Upper lobe of right lung (tissue), 1 donor: ENCODE measurements around the gene ZNF638. TPM values are rescaled to one million over a fixed set of nuclear protein-coding genes. Genes with fewer than 3 reads are reported as not detected.
A peak's percentile ranks its signal among the peaks of the same experiment; 100 is the strongest.

Source experiments
- ATAC-seq: fragments of 200-7000 bp; cut with Tn5 transposase; one replicate; pipeline ENCODE4 v1.9.1; 2020; ENCODE audit warnings: mild to moderate bottlenecking, moderate library complexity
- DNase-seq: peaks from one replicate; pipeline ENCODE4 v3.0.0-alpha.2; 2020
- H3K27ac ChIP-seq: fragments of 200-600 bp; one replicate; pipeline ENCODE4 v1.8.0; 2022
- H3K27me3 ChIP-seq: fragments of 200-600 bp; one replicate; pipeline ENCODE4 v1.8.0; 2022; ENCODE audit warnings: mild to moderate bottlenecking
- H3K36me3 ChIP-seq: fragments of 200-600 bp; one replicate; pipeline ENCODE4 v1.8.0; 2022
- H3K4me1 ChIP-seq: fragments of 200-600 bp; one replicate; pipeline ENCODE4 v1.8.0; 2022
- H3K4me3 ChIP-seq: fragments of 200-600 bp; one replicate; pipeline ENCODE4 v1.8.0; 2022; ENCODE audit warnings: mild to moderate bottlenecking
- H3K9me3 ChIP-seq: fragments of 200-600 bp; one replicate; pipeline ENCODE4 v1.8.0; 2022
- intact Hi-C: fragments of 100-400 bp; cut with DNase I; formaldehyde crosslinking; loops from one replicate; pipeline ENCODE4 v1.11.0; 2022
- long read RNA-seq: library from polyadenylated mRNA; unstranded; transcript quantifications from one replicate; pipeline ENCODE4 v2.0.0, GENCODE V29; 2021
- total RNA-seq: library from RNA; stranded (reverse); fragmentation: NEBNext Ultra II Directional; extraction: Animal tissue kit (Norgen Biotek cat#: 25700); gene quantifications from one replicate; pipeline ENCODE4 v1.2.1, GENCODE V29; 2021
- TF ChIP-seq, protein P1 (sequence below): fragments of 200-600 bp; IDR thresholded peaks from one replicate; pipeline ENCODE4 v1.8.0; 2022; ENCODE audit warnings: antibody characterized with exemption
- donor health status: DM: no; HTN: yes; CAD: no; lungs with severe emphysema.

The ZNF638 gene, protein sequence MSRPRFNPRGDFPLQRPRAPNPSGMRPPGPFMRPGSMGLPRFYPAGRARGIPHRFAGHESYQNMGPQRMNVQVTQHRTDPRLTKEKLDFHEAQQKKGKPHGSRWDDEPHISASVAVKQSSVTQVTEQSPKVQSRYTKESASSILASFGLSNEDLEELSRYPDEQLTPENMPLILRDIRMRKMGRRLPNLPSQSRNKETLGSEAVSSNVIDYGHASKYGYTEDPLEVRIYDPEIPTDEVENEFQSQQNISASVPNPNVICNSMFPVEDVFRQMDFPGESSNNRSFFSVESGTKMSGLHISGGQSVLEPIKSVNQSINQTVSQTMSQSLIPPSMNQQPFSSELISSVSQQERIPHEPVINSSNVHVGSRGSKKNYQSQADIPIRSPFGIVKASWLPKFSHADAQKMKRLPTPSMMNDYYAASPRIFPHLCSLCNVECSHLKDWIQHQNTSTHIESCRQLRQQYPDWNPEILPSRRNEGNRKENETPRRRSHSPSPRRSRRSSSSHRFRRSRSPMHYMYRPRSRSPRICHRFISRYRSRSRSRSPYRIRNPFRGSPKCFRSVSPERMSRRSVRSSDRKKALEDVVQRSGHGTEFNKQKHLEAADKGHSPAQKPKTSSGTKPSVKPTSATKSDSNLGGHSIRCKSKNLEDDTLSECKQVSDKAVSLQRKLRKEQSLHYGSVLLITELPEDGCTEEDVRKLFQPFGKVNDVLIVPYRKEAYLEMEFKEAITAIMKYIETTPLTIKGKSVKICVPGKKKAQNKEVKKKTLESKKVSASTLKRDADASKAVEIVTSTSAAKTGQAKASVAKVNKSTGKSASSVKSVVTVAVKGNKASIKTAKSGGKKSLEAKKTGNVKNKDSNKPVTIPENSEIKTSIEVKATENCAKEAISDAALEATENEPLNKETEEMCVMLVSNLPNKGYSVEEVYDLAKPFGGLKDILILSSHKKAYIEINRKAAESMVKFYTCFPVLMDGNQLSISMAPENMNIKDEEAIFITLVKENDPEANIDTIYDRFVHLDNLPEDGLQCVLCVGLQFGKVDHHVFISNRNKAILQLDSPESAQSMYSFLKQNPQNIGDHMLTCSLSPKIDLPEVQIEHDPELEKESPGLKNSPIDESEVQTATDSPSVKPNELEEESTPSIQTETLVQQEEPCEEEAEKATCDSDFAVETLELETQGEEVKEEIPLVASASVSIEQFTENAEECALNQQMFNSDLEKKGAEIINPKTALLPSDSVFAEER (N-terminal part only)
- 114 TPM for total RNA-seq
- long read RNA-seq, full-length matches to known transcripts: 11 of 61 reads
- long read RNA-seq, partial matches to known transcripts: 7 of 61 reads
- long read RNA-seq, other reads (novel, unspliced or antisense): 43 of 61 reads

DNA sequence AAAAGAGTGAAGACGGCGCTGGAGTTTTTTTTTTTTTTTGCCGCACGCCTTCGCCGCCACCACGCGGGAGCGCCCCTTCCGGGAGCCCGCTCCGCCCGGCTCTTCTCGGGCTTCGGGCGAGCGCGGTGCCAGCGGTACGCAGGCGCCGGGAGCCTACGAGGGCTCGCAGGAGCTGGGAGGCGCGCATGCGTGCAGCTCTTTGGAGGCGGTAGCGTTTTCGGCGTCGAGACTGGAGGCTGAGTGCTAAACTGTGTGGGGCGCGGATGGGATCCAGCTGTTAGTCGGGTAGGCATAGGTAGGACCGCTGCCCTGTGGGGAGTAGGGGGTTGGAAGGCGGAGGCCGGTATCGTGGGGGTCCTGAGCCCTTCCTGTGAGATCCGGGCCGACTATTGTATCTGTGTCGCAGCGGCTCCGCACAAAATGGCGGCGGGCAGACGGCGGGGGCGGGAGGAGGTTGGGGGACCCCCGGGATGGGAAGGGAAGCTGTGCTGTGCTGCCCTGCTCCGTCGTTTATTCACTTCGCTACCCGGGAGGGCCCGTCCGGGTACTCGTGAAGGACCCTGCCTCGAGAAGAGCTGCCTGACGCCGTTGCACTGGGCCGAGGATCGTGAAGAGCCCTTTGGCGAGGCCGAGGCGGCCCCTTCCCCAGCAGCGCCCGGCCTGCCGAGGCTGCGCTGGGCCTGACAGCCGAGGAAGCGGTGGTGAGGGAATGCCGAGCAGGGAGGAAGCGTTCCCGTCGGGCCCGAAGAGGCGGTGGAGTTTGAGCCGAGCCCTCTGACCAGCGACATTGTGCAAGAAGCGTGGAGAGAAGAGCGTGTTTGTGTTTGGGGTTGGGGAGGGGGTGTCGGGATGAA, at the start of gene ZNF638:
TSS of gene ZNF638 (plus strand) at position 202 of the 854 bp plus-strand sequence. CDS start 17,173 bp downstream, outside the sequence.
- Histone ChIP-seq H3K9me3 (no peaks in the 10 kb centered on the region), H3K36me3 (no peaks in the 10 kb centered on the region), H3K4me3 (peak within 1 kb of the TSS; percentile 88), H3K27ac (peak within 1 kb of the TSS; percentile 97), H3K27me3 (no peaks in the 10 kb centered on the region), H3K4me1 (peaks cover 30% of the 10 kb centered on the region)
- intact Hi-C loops: no loop called here
- ATAC-seq: peak; percentile 100
- TF ChIP-seq, protein P1, sequence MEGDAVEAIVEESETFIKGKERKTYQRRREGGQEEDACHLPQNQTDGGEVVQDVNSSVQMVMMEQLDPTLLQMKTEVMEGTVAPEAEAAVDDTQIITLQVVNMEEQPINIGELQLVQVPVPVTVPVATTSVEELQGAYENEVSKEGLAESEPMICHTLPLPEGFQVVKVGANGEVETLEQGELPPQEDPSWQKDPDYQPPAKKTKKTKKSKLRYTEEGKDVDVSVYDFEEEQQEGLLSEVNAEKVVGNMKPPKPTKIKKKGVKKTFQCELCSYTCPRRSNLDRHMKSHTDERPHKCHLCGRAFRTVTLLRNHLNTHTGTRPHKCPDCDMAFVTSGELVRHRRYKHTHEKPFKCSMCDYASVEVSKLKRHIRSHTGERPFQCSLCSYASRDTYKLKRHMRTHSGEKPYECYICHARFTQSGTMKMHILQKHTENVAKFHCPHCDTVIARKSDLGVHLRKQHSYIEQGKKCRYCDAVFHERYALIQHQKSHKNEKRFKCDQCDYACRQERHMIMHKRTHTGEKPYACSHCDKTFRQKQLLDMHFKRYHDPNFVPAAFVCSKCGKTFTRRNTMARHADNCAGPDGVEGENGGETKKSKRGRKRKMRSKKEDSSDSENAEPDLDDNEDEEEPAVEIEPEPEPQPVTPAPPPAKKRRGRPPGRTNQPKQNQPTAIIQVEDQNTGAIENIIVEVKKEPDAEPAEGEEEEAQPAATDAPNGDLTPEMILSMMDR: peak; percentile 85
- DNase-seq: peak; percentile 97

DNA sequence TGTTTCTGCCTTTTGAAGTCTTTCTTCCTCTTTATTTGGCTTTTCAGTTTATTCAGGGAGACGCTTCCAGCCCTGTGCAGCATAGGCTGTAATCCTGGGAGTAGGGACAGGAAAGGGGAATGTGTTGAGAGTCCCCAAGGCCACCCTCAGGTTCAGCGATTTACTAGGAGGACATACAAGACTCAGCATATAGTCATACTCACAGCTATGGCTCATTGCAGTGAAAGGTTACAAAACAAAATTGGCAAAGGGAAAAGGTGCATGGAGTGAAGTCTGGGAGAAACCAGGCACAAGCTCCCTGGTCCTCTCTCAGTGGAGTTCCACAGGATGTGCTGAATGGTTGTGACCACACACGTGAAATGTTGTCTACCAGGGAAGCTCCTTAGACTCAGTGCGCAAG, 49.6 kb upstream of the ZNF638 start:
- H3K9me3 ChIP-seq: no peaks in the 10 kb centered on the region
- TF ChIP-seq, protein P1: no peak
- DNase-seq (no peak), ATAC-seq (no peak)
- H3K36me3 ChIP-seq: no peaks in the 10 kb centered on the region
- peaks cover 59% of the 10 kb centered on the region for H3K27me3 ChIP-seq
- H3K27ac ChIP-seq: no peak overlapping the region
- intact Hi-C loops: no loop called here
- H3K4me3 ChIP-seq: no peak overlapping the region
- H3K4me1 ChIP-seq: peaks cover 9% of the 10 kb centered on the region

DNA sequence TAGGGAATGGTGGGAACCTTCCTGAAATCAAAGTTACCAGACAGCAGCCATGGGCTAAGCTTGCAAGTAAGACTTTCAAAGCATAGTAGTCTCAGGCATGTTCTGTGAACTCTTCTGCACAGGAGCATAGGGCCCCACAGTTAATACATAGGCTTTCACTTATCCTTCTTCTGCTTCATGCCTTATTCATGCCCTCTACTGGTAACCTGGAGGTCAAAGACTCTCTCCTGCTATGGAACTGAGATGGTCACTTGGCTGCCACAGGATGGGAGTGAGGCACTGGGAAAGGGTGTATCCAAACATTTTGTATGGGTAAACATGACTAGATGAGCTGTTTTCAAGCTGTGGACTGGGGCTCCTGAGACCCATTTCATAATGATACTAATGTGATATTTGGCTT, 49.1 kb upstream of the ZNF638 start:
- H3K27ac ChIP-seq: no peak overlapping the region
- H3K27me3 ChIP-seq: peaks cover 60% of the 10 kb centered on the region
- intact Hi-C loops: no loop called here
- no peaks in the 10 kb centered on the region for H3K36me3 ChIP-seq
- H3K4me3 ChIP-seq: no peak overlapping the region
- ATAC-seq (peak; percentile 54), DNase-seq (no peak)
- no peaks in the 10 kb centered on the region for H3K9me3 ChIP-seq
- TF ChIP-seq, protein P1: no peak
- peaks cover 4% of the 10 kb centered on the region for H3K4me1 ChIP-seq

GRCh38 chr2:71283131-71283530, 48.5 kb upstream of the ZNF638 start:
- no peak overlapping the region for H3K4me3 ChIP-seq
- intact Hi-C loops: no loop called here

More at GRCh38 chr2:71283131-71283530, 48.5 kb upstream of the ZNF638 start:
- DNase-seq: no peak
- no peaks in the 10 kb centered on the region for H3K36me3 ChIP-seq
- H3K9me3 ChIP-seq: no peaks in the 10 kb centered on the region
- peaks cover 55% of the 10 kb centered on the region for H3K27me3 ChIP-seq
- TF ChIP-seq, protein P1: no peak
- H3K27ac ChIP-seq: no peak overlapping the region
- no peaks in the 10 kb centered on the region for H3K4me1 ChIP-seq
- ATAC-seq: no peak
